Measurements from ENCODE around the gene PCLAF. TPM values are rescaled to one million over a fixed set of nuclear protein-coding genes. Genes with fewer than 3 reads are reported as not detected.

Gene PCLAF
- 154 to 240 TPM (median 163 TPM) in 5 replicates for total RNA-seq (2022; extraction: Qiagen RNA extraction; ENCODE audit: low read depth)

GRCh38 chr15:64381000-64381751, at the start of gene PCLAF:
Gene PCLAF (minus strand): TSS chr15:64381441. CDS start chr15:64381371, 70 bp downstream.

GRCh38 chr15:64387562-64388168, 6.4 kb upstream of the PCLAF start, which contains the start of gene TRIP4:
Gene TRIP4 (plus strand): TSS chr15:64387836. CDS start chr15:64387864, 28 bp downstream.

GRCh38 chr15:64355944-64356709, 25.1 kb downstream of the PCLAF start, which contains the start of gene CSNK1G1:
Gene CSNK1G1 (minus strand): TSS chr15:64356173. CDS start chr15:64300499, 55,674 bp downstream.

Other genes with a start within 250 kb of the PCLAF start
- gene SNX22, start 229.7 kb downstream of the PCLAF start, total RNA-seq (2022; extraction: Qiagen RNA extraction; ENCODE audit: low read depth) = 0.62 to 1.5 TPM (median 1.1 TPM) in 5 replicates
- gene PPIB, start 218.4 kb downstream of the PCLAF start, total RNA-seq (2022; extraction: Qiagen RNA extraction; ENCODE audit: low read depth) = 774 to 819 TPM (median 784 TPM) in 5 replicates
- gene CSNK1G1, start 25.3 kb downstream of the PCLAF start, total RNA-seq (2022; extraction: Qiagen RNA extraction; ENCODE audit: low read depth) = 14.9 to 21.2 TPM (median 18.0 TPM) in 5 replicates
- gene TRIP4, start 6.4 kb upstream of the PCLAF start, total RNA-seq (2022; extraction: Qiagen RNA extraction; ENCODE audit: low read depth) = 23.9 to 28.2 TPM (median 24.9 TPM) in 5 replicates
- gene ZNF609, start 79.1 kb upstream of the PCLAF start, total RNA-seq (2022; extraction: Qiagen RNA extraction; ENCODE audit: low read depth) = 19.5 to 27.1 TPM (median 26.4 TPM) in 5 replicates

Measured in A549 treated with DMSO at 1 μM for 4 hours (cell line).